GM21381 (cell line): Measurements from ENCODE around the gene RREB1.
"Not testable (repeated sequence)": the region's sequence is repeated elsewhere in the genome, so short reads cannot be mapped to it uniquely, and the experiment has no call there.

Experiments used
- ATAC-seq: cut with Tn5 transposase; IDR thresholded peaks from one replicate; pipeline ENCODE4 v1.9.1; 2021; ENCODE audit warnings: mild to moderate bottlenecking, moderate library complexity; ENCODE audit not compliant: unreplicated experiment

The RREB1 gene

DNA sequence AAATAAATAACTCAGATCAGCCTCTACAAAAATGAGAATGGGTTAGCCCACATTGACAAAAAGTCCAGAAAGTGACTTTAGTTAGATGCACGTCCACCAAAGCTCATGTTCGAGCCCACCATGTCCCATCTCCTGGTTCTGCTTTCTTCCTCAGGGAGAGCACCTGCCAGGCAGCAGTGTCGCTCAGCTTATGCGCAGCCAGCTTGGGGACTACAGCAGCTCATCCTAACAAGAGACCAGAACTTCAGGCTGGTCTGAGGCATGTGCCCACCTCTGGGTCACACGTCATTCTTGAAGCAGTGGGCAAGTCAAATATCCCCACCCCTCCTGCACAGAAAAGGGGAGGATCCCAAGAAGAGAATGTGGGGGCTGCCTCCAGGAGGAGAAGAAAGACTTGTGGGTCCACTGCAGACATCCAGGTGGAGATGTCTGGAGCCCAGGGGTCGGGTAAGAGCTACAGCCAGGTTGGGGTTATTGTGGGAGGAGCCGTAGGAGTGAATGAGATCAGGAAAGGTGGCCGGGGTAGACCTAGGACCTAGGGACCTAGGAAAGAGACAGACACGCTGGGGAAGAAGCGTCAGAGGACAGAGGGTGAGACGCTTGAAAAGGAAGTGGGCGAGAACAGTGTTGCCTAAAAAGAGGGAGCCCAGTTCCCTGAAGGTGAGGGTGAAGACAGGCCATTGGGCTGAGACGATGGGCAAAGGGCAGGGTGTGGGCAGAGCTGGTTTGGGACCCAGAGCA lies 152.7 kb downstream of the RREB1 start:
- ATAC-seq: no peak

DNA sequence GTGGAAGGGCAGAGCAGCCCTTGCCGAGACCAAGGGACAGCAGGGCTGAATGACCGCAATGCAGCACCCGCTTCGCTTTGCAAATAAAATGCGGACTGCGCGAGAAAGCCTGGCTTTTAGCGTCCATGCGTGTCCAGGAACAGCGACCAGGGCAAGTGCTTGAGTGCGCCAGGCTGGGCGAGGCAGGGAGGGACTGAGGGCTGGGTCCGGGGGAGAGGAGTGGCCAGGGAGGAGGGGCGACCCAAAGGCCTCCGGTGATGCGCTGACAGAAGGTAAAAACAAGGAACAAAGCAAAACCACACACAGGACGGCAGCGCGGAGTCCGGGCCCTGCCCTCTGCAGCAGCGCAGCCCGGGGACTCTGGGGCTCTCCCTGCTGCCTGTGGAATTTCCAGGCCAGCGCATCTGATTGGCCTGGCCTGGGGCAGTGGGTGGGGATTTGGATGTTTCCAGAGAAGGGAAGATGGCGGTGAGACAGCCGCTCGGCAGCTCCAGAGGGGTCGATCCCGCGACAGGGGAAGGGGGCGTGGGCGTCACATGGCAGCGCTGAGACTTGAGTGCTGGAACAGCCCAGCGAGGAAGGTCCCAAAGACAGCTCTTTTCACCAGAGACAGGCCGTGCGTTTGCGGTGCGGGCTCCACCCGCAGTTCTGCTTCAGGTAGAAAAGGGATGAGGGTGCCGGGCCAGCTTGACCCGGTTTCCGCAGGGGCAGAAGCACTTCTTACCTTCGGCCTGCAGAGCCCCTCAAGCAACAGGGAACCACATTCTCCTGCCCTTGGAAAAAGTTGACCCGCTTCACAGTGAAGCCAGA lies 153.5 kb downstream of the RREB1 start:
- peak; percentile 62 for ATAC-seq

DNA sequence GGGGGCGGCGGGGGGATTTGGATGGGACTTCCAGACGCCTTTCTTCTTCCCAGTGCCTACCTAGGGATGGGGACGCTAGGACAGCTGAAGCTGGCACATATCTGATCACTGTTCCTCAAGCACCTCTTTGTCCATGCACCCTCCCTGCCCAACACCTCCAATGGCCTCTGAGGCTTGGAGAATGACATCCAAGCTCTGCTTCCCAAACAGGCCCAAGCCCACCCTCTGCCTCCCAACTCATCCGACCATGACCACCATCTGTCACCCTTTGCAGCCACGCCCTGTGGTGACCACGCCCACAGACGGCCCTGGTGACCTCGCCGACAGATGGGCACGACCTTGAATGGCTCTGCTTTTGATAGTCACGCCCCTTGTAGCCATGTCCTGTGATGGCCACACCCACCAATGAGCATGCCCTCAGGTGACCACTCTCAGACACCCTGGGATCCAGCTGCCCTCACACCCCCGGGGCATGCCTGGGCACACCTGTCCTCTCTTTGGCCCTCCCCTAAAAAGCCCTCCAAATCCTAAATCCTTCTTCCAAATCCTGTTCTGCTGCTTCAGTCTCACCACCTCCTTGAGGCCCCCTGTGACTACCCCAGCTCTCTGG lies 154.2 kb downstream of the RREB1 start:
- ATAC-seq: no peak

DNA sequence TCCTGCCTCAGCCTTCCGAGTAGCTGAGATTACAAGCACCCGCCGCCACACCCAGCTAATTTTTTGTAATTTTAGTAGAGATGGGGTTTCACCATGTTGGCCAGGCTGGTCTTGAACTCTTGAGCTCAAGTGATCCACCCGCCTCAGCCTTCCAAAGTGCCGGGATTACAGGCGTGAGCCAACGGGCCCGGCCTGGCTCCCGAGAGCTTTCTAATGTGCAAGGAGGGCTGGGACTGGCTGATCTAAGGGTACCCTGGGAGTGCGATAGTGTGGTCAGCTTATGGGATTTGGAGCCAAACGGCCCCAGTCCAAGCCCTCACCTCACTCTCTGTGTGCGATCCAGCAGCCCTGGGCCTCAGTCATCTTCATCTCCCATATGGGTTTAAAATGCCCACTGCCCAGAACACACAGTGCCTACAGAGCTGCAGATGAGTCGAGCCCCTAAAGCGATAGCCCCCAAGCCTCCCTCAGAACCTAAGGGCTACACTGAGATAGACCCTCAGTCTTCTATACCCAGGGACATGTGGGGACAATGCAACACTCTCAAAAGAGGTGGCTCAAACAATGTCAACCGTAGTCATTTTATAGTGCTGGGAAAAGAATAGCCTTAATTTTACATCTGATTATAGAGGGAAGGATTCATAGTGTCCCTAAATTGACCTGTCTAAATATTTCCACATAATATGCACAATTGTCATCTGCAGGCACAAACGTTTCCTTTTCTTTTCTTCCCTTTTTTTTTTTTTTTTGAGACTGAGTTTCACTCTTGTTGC lies 155.2 kb downstream of the RREB1 start:
- no peak for ATAC-seq

DNA sequence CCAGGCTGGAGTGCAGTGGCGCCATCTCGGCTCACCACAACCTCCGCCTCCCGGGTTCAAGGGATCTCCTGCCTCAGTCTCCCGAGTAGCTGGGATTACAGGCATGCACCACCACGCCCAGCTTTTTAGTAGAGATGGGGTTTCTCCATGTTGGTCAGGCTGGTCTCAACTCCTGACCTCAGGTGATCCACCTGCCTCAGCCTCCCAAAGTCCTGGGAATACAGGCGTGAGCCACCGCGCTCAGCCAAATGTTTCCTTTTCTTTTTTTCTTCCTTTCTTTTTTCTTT lies 155.7 kb downstream of the RREB1 start:
- not testable (repeated sequence) for ATAC-seq

DNA sequence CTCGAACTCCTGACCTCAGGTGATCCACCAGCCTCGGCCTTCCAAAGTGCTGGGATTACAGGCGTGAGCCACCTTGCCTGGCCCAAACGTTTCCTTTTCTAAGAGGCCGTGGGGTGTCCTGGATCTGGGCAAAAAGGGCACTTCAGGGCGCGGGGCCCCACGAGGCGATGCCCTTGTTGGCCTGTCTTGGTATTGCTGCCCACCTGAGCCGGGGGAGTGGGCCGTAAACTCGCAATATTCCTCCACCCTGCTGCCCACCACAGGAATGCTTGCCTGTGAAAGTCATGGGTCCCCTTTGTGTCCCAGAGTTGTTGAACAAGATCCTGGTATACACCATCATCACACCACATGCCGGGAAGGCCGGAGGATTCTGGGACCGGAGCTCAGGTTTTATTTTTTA lies 156.3 kb downstream of the RREB1 start:
- ATAC-seq: no peak

DNA sequence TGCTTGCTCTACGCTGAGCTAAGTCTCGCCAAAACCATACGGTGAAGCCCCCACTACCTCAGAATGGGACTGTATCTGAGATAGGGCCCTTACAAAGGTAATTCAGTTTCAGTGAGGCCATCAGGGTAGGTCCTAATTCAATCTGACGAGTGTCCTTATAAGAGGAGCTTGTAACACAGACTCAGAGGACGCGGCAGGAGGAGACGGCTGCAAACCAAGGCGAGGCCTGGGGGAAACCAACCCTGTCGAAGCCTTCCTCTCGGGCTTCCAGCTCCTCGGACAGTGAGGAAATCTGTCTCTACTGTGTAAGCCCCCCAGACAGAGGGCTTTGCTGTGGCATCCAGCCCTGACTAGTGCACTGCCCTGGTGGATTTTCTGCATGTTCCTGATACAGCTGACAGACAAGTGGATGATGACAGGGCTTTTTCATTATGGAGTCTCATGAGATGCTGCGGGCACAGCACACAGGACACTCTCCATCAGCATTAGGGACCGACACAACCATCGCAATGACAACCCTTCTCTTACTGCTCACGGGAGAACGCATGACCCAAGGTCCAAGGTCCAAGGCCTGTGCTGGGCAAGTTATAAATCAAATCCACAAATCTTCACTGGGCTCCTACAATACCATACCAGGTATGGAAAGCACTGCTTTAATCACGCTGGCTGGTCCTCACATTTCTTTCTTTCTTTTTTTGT lies 157.1 kb downstream of the RREB1 start:
- ATAC-seq: no peak

DNA sequence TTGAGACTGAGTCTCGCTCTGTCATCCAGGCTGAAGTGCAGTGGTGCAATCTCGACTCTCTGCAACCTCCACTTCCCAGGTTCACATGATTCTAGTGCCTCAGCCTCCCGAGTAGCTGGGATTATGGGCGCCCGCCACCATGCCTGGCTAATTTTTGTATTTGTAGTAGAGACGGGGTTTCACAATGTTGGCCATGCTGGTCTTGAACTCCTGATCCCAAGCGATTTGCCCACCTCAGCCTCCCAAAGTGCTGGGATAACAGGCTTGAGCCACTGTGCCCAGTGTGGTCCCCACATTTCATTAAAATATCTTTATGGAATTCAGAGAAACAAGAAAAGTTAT lies 157.6 kb downstream of the RREB1 start:
- ATAC-seq: not testable (repeated sequence)

DNA sequence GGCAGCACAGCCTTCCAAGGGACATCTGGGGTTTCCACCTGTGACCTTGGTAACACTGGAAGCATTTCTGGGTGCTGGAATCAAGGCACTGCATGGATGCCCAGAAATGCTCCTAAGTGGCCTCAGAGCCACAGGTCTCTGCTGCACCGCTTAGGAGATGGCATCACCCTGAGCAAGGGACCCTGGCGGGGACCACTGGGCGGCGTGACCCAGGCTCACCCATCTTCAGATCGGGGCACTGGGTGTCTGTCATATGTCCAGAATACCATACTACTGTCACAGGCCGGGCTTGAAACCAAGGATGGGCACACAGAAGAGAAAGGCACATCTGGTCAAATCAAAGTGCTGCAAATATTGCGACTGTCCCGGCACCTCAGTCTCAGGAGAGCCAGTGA lies 159.3 kb downstream of the RREB1 start:
- no peak for ATAC-seq

DNA sequence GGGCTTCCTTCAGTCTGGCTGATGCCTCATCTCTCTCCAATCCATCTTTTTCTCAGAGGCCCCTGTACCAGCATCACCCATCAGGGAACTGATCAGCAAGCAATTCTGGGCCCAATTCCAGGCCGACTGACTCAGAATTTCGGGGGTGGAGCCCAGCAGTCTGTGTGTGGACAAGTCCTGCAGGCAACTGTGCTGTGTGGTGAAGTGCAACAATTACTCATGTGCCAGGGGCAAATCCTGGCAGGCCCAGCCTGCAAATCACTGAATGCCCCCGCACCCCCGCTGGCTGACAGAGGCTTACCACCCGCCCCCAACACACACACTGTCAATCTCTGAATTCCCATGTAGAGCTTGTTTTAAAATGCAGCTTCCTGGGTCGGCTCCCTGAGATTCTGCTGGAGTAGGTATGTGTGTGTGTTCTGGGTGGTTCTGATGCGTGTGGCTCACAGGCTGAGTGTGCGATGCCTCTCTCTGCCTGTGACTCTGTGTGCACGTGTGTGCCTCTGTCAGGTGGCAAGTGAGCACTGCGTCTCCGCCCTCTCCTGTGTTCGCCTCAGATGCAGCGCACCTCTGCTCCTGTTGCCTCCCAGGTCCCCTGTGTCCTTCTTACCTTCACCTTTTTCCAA lies 159.8 kb downstream of the RREB1 start:
- ATAC-seq: no peak

DNA sequence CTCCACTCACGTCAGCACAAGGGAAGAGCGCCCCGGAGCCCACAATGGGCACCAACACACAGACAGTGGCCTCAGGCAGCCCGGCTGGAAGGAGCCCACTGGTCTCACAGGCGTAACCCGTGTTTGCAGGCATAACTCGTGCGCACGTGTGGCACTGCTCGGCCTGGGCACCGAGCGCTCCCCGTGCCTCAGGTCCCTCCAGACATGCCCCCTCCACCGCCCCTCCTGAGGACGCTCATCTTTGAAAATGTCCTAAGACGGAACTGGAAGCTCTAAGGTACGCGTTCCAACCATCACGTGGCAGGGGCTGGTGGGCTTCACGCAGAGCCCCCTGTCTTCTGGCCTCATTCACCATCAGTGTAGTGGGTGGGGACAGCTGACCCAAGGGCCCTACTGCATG lies 160.6 kb downstream of the RREB1 start:
- no peak for ATAC-seq

DNA sequence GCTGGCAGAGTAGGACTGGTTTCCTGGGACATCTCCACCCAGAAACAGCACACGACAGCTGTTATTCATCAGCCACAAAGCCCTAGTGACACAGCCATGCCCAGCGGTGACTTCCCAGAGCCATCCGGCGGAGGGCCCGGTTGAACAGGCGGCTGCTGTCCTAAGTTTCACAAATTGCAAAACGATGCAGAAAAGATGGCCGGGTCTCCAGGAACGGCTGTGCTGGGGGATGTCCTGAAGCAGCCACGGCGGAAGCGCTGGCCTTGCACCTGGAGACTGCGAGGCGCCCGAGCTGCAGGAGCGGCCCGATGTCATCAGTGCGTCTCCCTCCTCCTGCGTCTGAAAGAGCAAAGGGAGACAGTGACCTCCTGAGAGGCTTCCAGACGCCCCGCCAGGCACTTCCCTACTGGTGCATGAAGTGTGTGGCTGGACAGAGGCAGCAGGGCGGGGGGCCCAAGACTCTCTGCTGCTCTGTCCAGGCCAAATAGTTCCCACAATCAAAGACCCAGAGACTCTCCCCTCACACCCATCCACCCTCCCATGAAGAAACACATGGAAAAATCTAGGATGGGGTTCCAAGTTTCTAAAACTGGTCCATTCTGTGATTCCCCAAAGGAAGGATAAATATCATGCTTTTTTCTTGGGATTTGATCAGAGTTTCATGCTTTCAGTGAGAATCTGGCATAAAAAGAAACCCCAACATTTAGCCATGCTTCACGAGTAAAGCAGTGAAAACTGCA lies 161.2 kb downstream of the RREB1 start:
- ATAC-seq: no peak

DNA sequence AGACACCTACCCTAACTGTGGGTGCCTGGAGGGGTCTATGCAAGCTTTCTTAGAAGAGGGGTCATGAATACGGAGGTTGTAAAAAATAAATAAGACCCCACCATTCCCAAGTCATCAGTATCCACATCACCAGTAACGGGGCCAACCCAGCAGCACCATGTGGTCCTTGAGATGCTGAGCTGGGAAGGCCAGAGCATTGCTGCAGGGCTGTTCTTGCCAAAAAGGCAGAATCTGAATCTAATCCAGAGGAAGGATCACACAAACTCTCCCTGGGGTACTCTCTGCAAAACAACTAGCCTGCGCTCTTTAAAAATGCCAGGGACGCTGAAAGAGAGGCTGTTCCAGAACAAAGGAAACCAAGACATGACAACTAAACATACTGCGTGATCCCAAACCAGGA lies 162.1 kb downstream of the RREB1 start:
- no peak for ATAC-seq

DNA sequence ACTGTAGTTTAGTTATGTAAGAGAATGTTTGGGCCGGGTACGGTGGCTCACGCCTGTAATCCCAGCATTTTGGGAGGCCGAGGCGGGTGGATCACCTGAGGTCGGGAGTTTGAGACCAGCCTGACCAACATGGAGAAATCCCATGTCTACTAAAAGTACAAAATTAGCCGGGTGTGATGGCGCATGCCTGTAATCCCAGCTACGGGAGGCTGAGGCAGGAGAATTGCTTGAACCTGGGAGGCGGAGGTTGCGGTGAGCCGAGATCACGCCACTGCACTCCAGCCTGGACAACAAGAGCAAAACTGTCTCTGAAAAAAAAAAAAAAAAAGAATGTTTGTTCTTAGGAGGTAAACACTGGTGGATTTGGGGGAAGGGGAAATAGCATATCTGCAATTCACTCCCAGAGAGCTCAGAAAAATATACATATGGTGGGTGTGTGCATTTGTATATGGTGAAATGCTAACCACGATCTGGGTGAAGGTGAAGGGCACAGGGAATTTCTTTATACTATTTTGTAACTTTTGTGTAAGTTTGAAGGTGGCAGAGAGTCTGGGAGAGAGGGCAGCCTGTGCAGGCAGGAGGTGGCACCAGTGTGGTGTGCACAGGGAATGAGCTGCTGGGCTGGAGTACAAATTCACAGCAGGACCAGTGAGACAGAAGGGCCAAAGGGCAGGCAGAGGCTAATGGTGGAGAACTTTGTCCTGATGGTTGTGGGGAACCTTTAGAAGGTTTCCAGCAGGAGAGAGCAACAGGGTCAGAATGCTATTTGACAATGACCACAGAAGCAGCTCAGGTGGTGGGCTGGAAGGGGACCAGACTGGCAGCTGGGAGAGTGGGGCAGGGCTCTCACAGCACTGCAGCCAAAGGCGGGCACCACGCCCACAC lies 162.8 kb downstream of the RREB1 start:
- ATAC-seq: no peak

DNA sequence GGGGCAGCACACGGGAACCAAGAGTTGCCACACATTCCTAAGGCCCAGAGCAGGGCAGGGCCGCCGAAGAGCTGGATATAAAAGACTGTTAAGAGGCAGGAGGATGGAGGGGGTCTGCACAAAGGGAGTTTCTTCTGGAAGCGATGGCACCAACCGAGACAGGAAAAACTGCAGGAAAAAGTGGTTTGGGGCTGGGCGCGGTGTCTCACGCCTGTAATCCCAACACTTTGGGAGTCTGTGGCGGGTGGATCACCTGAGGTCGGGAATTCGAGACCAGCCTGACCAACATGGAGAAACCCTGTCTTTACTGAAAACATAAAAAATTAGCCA lies 163.4 kb downstream of the RREB1 start:
- no peak for ATAC-seq

DNA sequence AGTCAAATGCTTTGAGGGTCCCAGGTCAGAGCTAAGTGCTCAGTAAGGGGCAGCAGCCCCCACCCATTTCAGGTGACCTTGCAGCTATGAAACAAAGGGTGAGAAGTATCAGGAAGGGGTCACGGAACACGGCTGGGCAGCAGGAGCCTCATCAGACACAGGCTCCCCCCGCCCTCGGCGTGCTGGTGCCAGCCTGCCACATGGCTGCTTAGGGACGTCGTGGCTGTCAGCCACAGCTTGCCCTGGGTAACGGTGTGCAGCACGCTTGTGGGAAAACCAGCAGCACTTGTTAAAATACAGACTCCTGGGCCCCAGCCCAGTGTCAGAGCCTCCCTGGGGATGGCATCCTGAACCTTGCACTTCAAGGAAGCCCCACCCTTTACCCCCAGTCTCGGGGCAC lies 165.9 kb downstream of the RREB1 start:
- ATAC-seq: no peak

DNA sequence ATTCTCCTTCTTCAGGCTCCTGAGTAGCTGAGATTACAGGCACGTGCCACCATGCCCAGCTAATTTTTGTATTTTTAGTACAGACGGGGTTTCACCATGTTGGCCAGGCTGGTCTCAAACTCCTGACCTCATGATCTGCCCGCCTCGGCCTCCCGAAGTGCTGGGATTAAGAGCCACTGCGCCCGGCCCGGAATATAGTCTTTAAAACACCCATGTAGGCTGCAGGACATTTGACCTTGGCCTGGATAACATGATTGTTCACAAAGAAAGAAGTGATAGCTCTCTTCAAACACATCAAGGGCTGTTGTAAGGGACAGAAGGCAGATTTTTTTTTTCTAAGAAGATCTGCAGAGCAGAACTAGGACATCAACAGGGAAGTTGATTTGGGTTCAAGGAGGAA lies 166.8 kb downstream of the RREB1 start:
- not testable (repeated sequence) for ATAC-seq

DNA sequence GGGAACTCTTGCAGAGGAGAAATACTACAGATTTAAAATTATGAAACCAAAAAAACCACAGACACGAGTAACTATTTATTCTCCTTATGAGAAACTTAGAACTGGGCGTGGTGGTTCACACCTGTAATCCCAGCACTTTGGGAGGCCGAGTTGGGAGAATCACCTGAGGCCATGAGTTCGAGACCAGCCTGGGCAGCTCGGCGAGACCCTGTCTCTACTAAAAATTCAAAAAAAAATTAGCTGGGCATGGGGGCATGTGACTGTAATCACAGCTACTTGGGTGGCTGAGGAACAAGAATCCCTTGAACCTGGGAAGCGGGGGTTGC lies 168.4 kb downstream of the RREB1 start:
- ATAC-seq: no peak
